Muscle of back (tissue), 11 donors: Measurements from ENCODE around the gene CFAP300. TPM values are rescaled to one million over a fixed set of nuclear protein-coding genes. Genes with fewer than 3 reads are reported as not detected.

ENCODE experiments used
- DNase-seq, 3 donors: peaks; one replicate each; pipeline versions ENCODE4 v3.0.0 to v3.0.0-alpha.2; 2013
- polyA plus RNA-seq, 10 donors: library from polyadenylated mRNA; unstranded; fragments of 120-200 nt; gene quantifications; one replicate each; pipeline ENCODE4 v1.2.1, GENCODE V29; 2013; ENCODE audit not compliant: insufficient read length in 10 of 10

Gene CFAP300
- polyA plus RNA-seq, 10 donors, result 1.3 to 3.4 (median 2.0) TPM

- DNase-seq, result no peak
Measured at GRCh38 chr11:102071497-102072472, 24.5 kb downstream of the CFAP300 start.

- DNase-seq, result no peak
Measured at GRCh38 chr11:102073253-102073652, 26.0 kb downstream of the CFAP300 start.

GRCh38 chr11:102079625-102080024 is 32.4 kb downstream of the CFAP300 start:
- DNase-seq, result no peak

GRCh38 chr11:102081313-102081712 is 34.1 kb downstream of the CFAP300 start:
- no peak for DNase-seq

- no peak for DNase-seq
Measured at GRCh38 chr11:102085864-102086551, 38.8 kb downstream of the CFAP300 start.

GRCh38 chr11:102097186-102097585 is 49.9 kb downstream of the CFAP300 start:
- no peak for DNase-seq

- DNase-seq, result no peak
Measured at GRCh38 chr11:102099755-102100154, 52.5 kb downstream of the CFAP300 start.

GRCh38 chr11:102108734-102109440 is 61.6 kb downstream of the CFAP300 start:
- no peak for DNase-seq

GRCh38 chr11:102109896-102110760 is 62.9 kb downstream of the CFAP300 start, which contains the start of gene YAP1:
TSS of gene YAP1 (plus strand) at chr11:102110447. CDS start at chr11:102110849, 402 bp downstream.
- peak; percentile 96 to 99 (median 96) for DNase-seq

- no peak for DNase-seq
Measured at GRCh38 chr11:102110761-102111010, 63.4 kb downstream of the CFAP300 start.

- peak; percentile 86 to 92 (median 86) for DNase-seq
Measured at GRCh38 chr11:102111011-102111786, 64.0 kb downstream of the CFAP300 start.

GRCh38 chr11:102111787-102112508 is 64.7 kb downstream of the CFAP300 start:
- peak in 2 of 3 donors; percentile 82 to 92 for DNase-seq

GRCh38 chr11:102112509-102112821 is 65.2 kb downstream of the CFAP300 start:
- peak in 1 of 3 donors; percentile 51 for DNase-seq

GRCh38 chr11:102114032-102114431 is 66.8 kb downstream of the CFAP300 start:
- DNase-seq, result no peak

GRCh38 chr11:102115557-102115956 is 68.3 kb downstream of the CFAP300 start:
- DNase-seq, result peak in 1 of 3 donors; percentile 31

- no peak for DNase-seq
Measured at GRCh38 chr11:102116453-102117205, 69.4 kb downstream of the CFAP300 start.

- no peak for DNase-seq
Measured at GRCh38 chr11:102117472-102118113, 70.4 kb downstream of the CFAP300 start.

- no peak for DNase-seq
Measured at GRCh38 chr11:102118937-102119336, 71.7 kb downstream of the CFAP300 start.

GRCh38 chr11:102119997-102120396 is 72.8 kb downstream of the CFAP300 start:
- DNase-seq, result no peak
